ENCODE measurements around the gene TANK. TPM values are rescaled to one million over a fixed set of nuclear protein-coding genes. Genes with fewer than 3 reads are reported as not detected.
A peak's percentile ranks its signal among the peaks of the same experiment; 100 is the strongest.

TANK gene
- total and polyA plus RNA-seq, 2 of the 13 experiments (the other 11 are each of a cell fraction or from before 2014, with no cell fraction given), result 66.9 to 96.1 TPM

DNA sequence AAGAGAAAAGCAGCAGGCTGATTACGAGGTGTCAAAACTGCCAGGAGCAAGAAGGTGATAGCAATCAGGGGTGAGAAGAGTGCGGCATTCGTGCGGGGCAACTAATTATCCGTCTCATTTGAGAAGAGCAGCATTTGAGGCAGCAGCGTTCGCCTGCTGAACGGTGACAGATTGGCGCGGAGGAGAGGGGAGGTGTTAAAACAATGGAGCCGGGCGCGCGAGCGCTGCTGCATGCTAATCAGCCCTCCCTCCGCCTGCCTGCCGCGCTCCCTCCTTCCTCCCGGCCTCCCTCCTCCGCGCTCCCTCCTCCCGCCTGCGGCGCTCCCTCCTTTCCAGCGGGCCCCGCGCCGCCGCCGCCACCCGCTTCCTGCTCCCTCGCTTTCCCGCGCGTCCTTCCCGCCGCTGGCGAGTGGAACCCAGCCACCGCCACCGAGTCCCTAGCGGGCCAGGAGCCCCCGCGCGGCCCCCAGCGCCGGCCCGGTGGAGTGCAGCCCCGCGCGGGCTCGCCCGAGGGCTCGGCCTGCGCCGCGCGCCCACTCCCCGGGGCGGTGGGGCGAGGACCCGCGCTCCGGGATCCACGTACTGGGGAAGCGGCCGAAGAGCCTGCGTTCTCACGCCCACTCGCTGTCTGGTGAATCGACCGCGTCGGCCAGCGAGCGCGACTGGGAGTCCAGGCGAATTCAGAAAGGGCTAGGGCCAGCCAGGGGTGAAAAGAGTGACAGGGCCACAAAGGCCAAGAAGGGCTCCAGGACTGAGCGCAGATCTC is 78.5 kb downstream of the TANK start (continued):
- TF ChIP-seq, protein P1, sequence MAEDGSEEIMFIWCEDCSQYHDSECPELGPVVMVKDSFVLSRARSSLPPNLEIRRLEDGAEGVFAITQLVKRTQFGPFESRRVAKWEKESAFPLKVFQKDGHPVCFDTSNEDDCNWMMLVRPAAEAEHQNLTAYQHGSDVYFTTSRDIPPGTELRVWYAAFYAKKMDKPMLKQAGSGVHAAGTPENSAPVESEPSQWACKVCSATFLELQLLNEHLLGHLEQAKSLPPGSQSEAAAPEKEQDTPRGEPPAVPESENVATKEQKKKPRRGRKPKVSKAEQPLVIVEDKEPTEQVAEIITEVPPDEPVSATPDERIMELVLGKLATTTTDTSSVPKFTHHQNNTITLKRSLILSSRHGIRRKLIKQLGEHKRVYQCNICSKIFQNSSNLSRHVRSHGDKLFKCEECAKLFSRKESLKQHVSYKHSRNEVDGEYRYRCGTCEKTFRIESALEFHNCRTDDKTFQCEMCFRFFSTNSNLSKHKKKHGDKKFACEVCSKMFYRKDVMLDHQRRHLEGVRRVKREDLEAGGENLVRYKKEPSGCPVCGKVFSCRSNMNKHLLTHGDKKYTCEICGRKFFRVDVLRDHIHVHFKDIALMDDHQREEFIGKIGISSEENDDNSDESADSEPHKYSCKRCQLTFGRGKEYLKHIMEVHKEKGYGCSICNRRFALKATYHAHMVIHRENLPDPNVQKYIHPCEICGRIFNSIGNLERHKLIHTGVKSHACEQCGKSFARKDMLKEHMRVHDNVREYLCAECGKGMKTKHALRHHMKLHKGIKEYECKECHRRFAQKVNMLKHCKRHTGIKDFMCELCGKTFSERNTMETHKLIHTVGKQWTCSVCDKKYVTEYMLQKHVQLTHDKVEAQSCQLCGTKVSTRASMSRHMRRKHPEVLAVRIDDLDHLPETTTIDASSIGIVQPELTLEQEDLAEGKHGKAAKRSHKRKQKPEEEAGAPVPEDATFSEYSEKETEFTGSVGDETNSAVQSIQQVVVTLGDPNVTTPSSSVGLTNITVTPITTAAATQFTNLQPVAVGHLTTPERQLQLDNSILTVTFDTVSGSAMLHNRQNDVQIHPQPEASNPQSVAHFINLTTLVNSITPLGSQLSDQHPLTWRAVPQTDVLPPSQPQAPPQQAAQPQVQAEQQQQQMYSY (CRISPR knock-in tag; IDR thresholded peaks at IDR 0.05), result no peak
- TF ChIP-seq, protein P2, sequence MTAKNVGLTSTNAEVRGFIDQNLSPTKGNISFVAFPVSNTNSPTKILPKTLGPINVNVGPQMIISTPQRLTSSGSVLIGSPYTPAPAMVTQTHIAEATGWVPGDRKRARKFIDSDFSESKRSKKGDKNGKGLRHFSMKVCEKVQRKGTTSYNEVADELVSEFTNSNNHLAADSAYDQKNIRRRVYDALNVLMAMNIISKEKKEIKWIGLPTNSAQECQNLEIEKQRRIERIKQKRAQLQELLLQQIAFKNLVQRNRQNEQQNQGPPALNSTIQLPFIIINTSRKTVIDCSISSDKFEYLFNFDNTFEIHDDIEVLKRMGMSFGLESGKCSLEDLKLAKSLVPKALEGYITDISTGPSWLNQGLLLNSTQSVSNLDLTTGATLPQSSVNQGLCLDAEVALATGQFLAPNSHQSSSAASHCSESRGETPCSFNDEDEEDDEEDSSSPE (CRISPR knock-in tag; IDR thresholded peaks at IDR 0.05), result peak; percentile 57; the same call in 1 of the 2 replicates
- TF ChIP-seq PAX8 (CRISPR knock-in tag; IDR thresholded peaks at IDR 0.05; ENCODE audit: borderline replicate concordance) (no peak), ARNT (IDR thresholded peaks at IDR 0.05) (no peak), TGIF2 (CRISPR knock-in tag; IDR thresholded peaks at IDR 0.05) (0 out of 2 replicates have a peak, but pooled peaks have one; percentile 24), YY1 (IDR thresholded peaks at IDR 0.05; ENCODE audit: insufficient read depth, insufficient replicate concordance, low read depth, low read length) (peak; percentile 18), ZNF773 (CRISPR knock-in tag; IDR thresholded peaks at IDR 0.05; ENCODE audit: borderline replicate concordance) (no peak), ZNF558 (CRISPR knock-in tag; IDR thresholded peaks at IDR 0.05; ENCODE audit: borderline replicate concordance) (peak; percentile 49; the same call in 1 of the 2 replicates), FOXC1 (CRISPR knock-in tag; IDR thresholded peaks at IDR 0.05; ENCODE audit: borderline replicate concordance) (peak; percentile 75; the same call in 1 of the 2 replicates)
- TF ChIP-seq, protein P3, sequence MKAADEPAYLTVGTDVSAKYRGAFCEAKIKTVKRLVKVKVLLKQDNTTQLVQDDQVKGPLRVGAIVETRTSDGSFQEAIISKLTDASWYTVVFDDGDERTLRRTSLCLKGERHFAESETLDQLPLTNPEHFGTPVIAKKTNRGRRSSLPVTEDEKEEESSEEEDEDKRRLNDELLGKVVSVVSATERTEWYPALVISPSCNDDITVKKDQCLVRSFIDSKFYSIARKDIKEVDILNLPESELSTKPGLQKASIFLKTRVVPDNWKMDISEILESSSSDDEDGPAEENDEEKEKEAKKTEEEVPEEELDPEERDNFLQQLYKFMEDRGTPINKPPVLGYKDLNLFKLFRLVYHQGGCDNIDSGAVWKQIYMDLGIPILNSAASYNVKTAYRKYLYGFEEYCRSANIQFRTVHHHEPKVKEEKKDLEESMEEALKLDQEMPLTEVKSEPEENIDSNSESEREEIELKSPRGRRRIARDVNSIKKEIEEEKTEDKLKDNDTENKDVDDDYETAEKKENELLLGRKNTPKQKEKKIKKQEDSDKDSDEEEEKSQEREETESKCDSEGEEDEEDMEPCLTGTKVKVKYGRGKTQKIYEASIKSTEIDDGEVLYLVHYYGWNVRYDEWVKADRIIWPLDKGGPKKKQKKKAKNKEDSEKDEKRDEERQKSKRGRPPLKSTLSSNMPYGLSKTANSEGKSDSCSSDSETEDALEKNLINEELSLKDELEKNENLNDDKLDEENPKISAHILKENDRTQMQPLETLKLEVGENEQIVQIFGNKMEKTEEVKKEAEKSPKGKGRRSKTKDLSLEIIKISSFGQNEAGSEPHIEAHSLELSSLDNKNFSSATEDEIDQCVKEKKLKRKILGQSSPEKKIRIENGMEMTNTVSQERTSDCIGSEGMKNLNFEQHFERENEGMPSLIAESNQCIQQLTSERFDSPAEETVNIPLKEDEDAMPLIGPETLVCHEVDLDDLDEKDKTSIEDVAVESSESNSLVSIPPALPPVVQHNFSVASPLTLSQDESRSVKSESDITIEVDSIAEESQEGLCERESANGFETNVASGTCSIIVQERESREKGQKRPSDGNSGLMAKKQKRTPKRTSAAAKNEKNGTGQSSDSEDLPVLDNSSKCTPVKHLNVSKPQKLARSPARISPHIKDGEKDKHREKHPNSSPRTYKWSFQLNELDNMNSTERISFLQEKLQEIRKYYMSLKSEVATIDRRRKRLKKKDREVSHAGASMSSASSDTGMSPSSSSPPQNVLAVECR (CRISPR knock-in tag; IDR thresholded peaks at IDR 0.05; ENCODE audit: borderline replicate concordance), result peak; percentile 38; the same call in 1 of the 2 replicates
- TF ChIP-seq, protein P4, sequence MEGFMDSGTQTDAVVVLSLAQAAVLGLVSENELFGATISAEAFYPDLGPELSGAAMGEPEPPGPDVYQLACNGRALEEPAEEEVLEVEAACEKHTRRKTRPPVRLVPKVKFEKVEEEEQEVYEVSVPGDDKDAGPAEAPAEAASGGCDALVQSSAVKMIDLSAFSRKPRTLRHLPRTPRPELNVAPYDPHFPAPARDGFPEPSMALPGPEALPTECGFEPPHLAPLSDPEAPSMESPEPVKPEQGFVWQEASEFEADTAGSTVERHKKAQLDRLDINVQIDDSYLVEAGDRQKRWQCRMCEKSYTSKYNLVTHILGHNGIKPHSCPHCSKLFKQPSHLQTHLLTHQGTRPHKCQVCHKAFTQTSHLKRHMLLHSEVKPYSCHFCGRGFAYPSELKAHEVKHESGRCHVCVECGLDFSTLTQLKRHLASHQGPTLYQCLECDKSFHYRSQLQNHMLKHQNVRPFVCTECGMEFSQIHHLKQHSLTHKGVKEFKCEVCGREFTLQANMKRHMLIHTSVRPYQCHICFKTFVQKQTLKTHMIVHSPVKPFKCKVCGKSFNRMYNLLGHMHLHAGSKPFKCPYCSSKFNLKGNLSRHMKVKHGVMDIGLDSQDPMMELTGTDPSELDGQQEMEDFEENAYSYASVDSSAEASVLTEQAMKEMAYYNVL (CRISPR knock-in tag; IDR thresholded peaks at IDR 0.05; ENCODE audit: borderline replicate concordance), result peak; percentile 99
- TF ChIP-seq, protein P5, sequence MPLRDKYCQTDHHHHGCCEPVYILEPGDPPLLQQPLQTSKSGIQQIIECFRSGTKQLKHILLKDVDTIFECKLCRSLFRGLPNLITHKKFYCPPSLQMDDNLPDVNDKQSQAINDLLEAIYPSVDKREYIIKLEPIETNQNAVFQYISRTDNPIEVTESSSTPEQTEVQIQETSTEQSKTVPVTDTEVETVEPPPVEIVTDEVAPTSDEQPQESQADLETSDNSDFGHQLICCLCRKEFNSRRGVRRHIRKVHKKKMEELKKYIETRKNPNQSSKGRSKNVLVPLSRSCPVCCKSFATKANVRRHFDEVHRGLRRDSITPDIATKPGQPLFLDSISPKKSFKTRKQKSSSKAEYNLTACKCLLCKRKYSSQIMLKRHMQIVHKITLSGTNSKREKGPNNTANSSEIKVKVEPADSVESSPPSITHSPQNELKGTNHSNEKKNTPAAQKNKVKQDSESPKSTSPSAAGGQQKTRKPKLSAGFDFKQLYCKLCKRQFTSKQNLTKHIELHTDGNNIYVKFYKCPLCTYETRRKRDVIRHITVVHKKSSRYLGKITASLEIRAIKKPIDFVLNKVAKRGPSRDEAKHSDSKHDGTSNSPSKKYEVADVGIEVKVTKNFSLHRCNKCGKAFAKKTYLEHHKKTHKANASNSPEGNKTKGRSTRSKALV (CRISPR knock-in tag; IDR thresholded peaks at IDR 0.05), result 0 out of 2 replicates have a peak, but pooled peaks have one; percentile 8
- TF ChIP-seq, protein P6, sequence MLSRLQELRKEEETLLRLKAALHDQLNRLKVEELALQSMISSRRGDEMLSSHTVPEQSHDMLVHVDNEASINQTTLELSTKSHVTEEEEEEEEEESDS (CRISPR knock-in tag; IDR thresholded peaks at IDR 0.05; ENCODE audit: borderline replicate concordance), result 0 out of 2 replicates have a peak, but pooled peaks have one; percentile 35

Data from HepG2 (cell line).